ENCODE results near the gene MAMSTR.
A peak's percentile ranks its signal among the peaks of the same experiment; 100 is the strongest.

The MAMSTR gene

DNA sequence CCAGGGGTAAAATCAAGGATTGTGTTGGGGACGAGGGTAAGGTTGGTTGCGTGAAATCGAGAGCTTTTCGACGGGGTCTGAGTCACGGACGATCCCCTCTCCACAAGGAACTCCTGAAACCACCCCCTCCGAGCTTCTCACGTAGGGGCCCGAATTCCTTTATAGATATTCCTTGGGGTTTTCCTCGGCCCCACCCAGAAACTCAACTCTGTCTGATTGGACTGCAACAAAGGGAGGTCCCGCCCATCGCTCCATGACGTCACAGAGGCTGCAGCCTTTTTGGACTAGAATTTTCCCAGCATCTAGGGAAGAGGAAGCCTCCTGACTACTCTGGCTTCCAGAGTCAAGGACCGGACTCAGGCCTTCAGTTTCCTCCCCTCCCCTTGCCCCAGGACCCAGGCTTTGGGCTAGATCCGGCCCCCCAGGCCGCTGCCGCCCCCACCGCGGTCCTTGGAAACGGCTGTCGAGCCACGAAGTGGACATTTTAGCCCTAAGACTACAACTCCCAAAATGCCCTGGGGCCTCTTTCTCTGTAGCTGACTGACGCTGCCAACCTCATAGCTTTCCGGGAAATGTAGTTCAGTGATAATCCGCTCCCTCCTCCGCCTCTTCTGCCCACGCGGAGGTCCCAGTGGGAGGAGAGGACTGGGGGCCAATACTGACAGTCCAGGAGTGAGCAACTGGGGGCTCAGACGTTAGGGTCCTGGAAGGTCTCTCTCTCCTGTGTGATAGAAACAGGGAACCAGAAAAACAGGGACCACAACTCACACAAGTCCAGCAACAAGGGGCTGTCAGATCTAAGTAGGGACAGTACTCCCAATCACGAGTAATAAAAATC lies 27.4 kb upstream of the MAMSTR start, which contains the start of gene IZUMO1:
TSS of gene IZUMO1 (minus strand) at position 172 of the 838 bp plus-strand sequence. CDS start 1,050 bp downstream, outside the sequence.
- H3K4me3 ChIP-seq (ENCODE audit: low read depth, low read length): peak within 1 kb of the TSS; percentile 58
- DNase-seq: peak; percentile 85
- no peaks in the 10 kb centered on the region for H3K36me3 ChIP-seq
- peak within 1 kb of the TSS; percentile 49 for H3K27ac ChIP-seq
- TF ChIP-seq, protein P1, sequence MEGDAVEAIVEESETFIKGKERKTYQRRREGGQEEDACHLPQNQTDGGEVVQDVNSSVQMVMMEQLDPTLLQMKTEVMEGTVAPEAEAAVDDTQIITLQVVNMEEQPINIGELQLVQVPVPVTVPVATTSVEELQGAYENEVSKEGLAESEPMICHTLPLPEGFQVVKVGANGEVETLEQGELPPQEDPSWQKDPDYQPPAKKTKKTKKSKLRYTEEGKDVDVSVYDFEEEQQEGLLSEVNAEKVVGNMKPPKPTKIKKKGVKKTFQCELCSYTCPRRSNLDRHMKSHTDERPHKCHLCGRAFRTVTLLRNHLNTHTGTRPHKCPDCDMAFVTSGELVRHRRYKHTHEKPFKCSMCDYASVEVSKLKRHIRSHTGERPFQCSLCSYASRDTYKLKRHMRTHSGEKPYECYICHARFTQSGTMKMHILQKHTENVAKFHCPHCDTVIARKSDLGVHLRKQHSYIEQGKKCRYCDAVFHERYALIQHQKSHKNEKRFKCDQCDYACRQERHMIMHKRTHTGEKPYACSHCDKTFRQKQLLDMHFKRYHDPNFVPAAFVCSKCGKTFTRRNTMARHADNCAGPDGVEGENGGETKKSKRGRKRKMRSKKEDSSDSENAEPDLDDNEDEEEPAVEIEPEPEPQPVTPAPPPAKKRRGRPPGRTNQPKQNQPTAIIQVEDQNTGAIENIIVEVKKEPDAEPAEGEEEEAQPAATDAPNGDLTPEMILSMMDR (IDR thresholded peaks at IDR 0.05; ENCODE audit: low read depth, low read length): no peak
- H3K27me3 ChIP-seq (ENCODE audit: insufficient read depth, low read depth, severe bottlenecking): no peaks in the 10 kb centered on the region
- no peaks in the 10 kb centered on the region for H3K9me3 ChIP-seq (ENCODE audit: severe bottlenecking)

DNA sequence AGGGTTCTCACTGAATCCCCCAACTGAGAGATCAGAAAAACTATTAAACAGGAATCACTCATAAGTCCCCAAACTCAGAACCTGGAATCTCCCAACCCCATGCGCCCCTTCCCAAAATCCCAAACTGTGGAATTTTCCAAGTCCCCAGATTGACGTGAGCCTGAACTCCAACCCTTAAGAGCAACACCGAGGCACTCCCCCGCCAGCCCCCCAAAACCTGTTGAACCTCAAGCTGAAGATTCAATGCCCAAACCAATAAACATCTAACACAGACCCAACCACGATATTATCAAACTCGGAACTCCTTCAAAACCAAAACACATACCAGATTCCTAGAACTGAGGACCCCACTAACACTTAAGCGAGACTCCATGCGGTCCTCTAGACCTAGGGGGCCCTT lies 26.6 kb upstream of the MAMSTR start:
- no peak overlapping the region for H3K27ac ChIP-seq

DNA sequence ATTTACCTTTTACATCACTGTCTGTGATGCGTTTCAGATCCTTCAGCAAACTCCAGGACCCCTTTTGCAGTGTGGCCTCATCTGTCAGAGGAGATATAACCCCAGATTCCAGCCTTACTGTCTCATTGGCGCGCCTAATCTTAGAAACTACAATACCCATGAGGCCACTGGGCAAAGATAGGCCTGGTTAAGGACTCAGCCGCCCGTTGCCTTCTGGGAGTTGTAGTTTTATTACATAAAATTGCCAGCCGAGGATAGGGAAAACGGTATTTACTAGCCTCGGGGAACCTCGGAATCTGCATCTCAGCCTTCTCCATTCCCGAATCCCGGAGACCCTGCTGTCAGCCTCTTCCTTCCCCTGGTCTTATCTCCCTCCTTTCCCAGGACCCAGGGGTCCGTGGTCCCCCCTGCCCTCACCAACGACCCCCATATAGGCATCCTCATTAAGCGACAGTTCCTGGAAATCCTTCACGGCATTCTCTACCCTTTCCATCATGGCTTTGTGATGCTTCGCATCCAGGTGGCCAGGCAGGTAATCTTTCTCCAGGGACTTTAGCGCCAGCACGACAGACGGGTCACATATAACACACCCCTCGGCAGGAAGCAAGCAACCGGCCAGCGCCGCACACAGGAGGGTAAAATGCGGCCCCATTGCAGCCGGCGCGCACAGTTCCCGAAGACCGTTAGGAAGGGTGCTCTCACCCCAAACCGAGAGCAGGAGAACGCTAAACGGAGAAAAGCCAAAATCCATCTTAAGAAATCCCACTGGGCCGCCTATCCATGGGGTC lies 25.9 kb upstream of the MAMSTR start:
- Histone ChIP-seq H3K27me3 (ENCODE audit: insufficient read depth, low read depth, severe bottlenecking) (no peaks in the 10 kb centered on the region), H3K27ac (no peak overlapping the region), H3K36me3 (no peaks in the 10 kb centered on the region), H3K4me3 (ENCODE audit: low read depth, low read length) (no peak overlapping the region), H3K9me3 (ENCODE audit: severe bottlenecking) (no peaks in the 10 kb centered on the region)
- peak; percentile 53 for DNase-seq
- TF ChIP-seq, protein P1 (IDR thresholded peaks at IDR 0.05; ENCODE audit: low read depth, low read length): no peak

More for the DNA sequence above, 26.6 kb upstream of the MAMSTR start:
- Histone ChIP-seq H3K9me3 (ENCODE audit: severe bottlenecking) (no peaks in the 10 kb centered on the region), H3K4me3 (ENCODE audit: low read depth, low read length) (no peak overlapping the region), H3K36me3 (no peaks in the 10 kb centered on the region), H3K27me3 (ENCODE audit: insufficient read depth, low read depth, severe bottlenecking) (no peaks in the 10 kb centered on the region)
- TF ChIP-seq, protein P1 (IDR thresholded peaks at IDR 0.05; ENCODE audit: low read depth, low read length): no peak
- no peak for DNase-seq

DNA sequence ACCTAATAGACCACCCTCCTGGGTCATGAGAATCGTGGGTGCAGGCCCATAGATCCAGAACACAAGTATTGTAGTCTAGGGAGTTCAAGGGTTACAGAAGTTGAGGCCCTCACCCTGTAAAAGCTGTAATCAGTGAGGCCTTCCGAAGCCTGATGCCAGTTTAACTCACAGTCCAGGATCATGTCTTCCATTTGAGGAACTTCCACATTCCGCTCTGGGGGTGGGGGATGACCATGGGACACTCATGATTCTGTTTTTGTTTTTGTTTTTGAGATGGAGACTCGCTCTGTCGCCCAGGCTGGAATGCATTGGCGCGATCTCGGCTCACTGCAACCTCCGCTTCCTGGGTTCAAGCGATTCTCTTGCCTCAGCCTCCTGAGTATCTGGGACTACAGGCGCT lies 22.6 kb upstream of the MAMSTR start:
- Histone ChIP-seq H3K27me3 (ENCODE audit: insufficient read depth, low read depth, severe bottlenecking) (peaks cover 2% of the 10 kb centered on the region), H3K27ac (no peak overlapping the region), H3K9me3 (ENCODE audit: severe bottlenecking) (no peaks in the 10 kb centered on the region), H3K36me3 (no peaks in the 10 kb centered on the region), H3K4me3 (ENCODE audit: low read depth, low read length) (no peak overlapping the region)
- TF ChIP-seq, protein P1 (IDR thresholded peaks at IDR 0.05; ENCODE audit: low read depth, low read length): no peak
- DNase-seq: no peak

DNA sequence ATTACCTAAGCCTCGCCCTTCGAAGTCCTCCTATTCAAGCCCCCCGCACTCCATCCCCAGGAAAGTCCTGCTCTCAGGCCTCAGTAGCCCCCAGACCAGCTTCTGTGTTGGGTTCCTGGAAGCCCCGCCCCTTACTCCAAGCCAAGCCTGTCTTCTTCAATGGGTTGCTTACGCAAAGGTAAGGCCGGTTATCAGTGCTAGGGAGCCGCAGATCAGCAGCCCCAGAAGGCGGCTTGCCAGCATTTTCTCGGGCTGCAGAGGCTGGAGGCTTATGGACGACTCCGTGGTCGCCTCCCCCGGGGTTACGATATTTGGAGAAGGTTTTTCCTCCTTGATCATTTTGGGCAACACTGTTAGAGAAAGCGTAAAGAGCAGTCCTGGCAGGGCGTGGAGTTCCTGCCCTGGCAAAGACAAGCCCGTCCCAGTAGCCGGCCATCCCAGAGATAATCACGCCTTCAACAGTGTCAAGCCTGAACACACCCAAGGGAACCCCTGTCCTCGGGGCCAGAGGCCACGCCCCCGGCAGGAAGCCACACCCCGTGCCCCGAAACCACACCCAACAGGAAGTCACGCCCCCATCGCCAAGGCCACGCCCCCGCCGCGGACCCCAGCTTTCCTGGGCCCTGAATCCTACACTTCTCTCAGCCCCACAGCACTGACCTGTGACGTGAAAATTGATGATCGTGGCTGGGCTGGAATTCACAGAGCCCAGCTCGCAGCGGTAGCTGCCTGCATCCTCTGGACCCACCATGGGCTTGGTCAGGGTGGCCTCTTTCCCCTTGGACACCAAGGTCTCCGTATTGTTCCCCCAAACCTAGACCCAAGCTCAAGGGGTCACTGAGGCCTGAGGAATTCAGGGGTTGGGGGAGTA lies 21.8 kb upstream of the MAMSTR start:
- Histone ChIP-seq H3K4me3 (ENCODE audit: low read depth, low read length) (no peak overlapping the region), H3K27me3 (ENCODE audit: insufficient read depth, low read depth, severe bottlenecking) (peaks cover 2% of the 10 kb centered on the region), H3K36me3 (no peaks in the 10 kb centered on the region), H3K9me3 (ENCODE audit: severe bottlenecking) (no peaks in the 10 kb centered on the region), H3K27ac (no peak overlapping the region)
- DNase-seq: peak; percentile 38
- TF ChIP-seq, protein P1 (IDR thresholded peaks at IDR 0.05; ENCODE audit: low read depth, low read length): no peak

Measured in WERI-Rb-1 (cell line).